ENCODE data around the gene GNG4. TPM values are rescaled to one million over a fixed set of nuclear protein-coding genes. Genes with fewer than 3 reads are reported as not detected.
"Not testable (repeated sequence)": the region's sequence is repeated elsewhere in the genome, so short reads cannot be mapped to it uniquely, and the experiment has no call there.

Gene GNG4
- total RNA-seq, 1 experiment from 2014 or later, result 0.13 TPM

DNA sequence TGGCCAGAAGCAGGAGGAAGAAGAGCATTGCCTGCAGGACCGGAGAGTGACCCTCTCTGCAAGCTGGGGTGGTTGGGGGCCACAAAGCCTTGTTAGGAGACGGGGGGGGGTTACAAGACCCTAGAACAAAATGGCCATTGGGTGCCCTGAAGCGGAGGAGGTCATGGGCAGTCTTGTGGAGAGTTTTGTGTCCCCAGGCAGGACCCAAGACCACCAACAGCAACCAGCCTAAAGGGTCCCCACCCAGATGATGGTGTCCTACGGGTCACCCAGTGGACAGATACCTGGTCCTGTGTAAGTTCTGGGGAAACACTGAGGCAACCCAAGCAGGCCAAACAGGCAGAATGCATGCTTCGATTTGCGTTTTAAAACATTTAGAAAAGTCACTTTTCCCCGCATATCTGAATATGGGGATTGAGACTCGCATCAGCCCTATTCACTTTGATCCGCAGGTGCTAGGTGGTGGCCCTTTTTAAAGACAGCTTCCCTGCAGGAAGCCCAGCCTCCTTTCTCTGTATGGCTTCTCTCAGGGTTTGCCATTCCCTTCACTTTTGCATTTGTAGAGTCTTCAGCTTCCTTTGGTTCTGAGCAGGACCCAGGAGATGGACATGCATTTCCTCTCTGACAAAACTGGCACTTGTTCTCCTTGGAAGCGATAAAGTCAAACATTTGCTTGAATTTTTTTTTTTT is 21.1 kb downstream of the GNG4 start:
- no peak for DNase-seq (ENCODE audit: low spot score)

- no peak for DNase-seq (ENCODE audit: low spot score)
Observed at GRCh38 chr1:235625831-235626230, 23.8 kb downstream of the GNG4 start.

DNA sequence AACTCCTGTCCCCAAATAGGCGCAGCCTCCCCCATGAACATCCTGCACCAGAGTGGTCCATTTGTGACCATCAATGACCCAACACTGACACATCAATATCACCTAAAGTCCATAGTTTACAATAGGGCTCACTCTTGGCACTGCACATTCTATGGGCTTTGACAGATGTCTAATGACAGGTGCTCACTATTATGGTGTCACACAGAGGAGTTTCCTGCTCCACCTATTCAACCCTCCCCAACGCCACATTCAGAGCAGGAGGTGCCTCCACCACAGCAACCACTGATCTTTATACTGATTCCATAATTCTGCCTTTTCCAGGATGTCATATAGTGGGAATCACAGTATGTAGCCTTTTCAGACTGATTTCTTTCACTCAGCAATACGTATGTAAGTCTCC is 24.2 kb downstream of the GNG4 start:
- no peak for DNase-seq (ENCODE audit: low spot score)

DNA sequence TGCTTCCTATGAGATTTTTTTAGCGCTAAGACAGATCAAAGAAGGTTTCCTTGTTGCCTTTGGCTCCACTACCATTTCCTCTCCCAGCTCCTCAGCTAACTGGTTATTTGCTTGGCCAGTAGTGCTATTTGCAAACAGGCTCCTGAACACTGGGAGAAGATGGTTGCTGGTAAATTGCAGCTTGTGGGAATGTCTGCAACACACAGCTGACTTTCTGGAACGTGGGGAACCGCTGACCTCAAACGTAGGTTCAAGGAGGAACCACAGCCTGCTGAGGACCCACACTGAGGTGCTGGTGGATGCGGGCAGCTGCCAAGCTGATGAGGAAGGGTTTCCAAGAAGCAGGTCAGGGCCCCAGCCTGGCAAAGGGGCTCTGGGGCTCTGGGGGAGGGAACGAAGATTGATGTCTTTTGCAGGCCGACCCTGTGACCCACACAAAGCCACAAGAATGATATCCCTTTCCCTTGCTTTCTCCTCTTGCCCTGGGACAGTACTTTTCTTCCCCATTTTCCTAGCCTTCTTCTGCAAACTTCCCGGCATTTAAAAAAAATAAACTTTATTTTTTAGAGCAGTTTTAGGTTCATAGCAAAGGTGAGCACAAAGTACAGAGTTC is 24.8 kb downstream of the GNG4 start:
- no peak for DNase-seq (ENCODE audit: low spot score)

DNA sequence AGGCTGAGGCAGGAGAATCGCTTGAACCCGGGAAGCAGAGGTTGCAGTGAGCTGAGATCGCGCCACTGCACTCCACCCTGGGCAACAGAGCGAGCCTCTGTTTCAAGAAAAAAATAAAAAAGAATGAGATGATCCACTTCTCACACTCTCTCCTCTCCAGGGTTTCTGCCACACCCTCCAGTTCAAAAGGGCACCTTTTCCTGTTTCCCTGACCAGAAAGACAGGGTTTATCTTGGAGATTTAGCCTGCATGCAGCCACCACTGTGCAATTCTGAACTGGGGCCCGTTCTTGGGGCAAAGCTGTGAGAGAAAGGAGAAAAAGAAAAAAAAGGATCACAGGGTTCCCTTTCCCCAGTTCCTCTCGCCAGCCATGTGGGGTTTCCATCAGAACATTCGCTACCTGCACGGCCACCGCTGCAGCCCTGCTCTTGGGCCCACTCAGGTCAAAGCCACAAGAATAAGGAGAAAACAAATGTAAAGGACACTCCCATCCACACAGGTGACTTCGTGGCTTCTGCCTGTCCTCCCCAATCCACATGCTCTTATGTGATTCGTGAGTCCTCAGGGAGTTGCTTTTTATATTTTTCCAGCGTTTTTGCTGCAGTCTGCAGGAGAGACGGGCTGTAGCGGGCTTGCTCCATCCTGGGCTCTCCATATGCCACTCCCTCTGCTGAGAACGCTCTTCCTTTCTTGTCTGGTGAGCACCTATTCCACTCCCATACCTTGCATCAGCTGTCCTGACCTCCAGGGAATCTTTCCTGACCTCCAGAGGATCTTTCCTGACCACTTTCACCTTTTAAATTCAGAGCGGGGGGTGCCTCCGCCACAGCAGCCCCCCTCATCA is 26.4 kb downstream of the GNG4 start:
- no peak for DNase-seq (ENCODE audit: low spot score)

GRCh38 chr1:235619149-235619548 is 30.4 kb downstream of the GNG4 start:
- DNase-seq (ENCODE audit: low spot score), result not testable (repeated sequence)

GRCh38 chr1:235617808-235618207 is 31.8 kb downstream of the GNG4 start:
- no peak for DNase-seq (ENCODE audit: low spot score)

DNA sequence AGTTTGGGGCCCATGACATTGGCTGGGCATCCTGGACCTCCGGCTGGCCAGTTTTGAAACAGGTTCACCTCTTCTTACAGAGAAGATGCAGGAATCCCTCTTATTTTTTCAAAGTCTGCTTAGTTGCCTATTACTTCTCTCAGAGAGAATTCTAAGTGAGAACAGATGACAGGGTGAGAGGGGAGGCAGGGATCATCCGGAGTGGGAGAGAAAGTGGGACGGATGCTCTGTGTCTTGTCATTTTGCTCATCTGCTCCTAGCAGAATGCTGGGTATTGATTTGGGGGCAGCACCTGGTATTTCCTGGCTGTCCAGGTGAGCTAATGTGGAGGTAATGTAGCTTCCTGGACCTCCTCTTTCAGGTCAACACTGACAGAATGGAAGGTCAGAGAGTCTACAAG is 32.4 kb downstream of the GNG4 start:
- no peak for DNase-seq (ENCODE audit: low spot score)

- DNase-seq (ENCODE audit: low spot score), result no peak
Observed at GRCh38 chr1:235614442-235614954, 35.1 kb downstream of the GNG4 start.

- no peak for DNase-seq (ENCODE audit: low spot score)
Observed at GRCh38 chr1:235613602-235614001, 36.0 kb downstream of the GNG4 start.

DNA sequence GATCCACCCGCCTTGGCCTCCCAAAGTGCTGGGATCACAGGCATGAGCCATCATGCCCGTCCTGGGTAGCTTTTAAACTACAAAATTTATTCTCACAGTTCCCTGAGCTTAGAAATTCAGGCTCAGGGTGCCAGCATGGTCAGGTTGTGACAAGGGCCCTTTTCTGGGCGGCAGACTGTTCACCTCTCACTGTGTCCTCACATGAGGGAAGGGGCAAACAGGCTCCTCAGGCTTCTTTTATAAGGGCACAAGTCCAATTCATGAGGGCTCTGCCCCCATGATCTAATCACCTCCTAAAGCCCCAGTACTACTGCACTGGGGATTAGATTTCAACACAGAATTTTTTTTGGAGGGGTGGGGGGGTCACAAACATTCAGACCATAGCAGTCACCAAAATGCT is 36.8 kb downstream of the GNG4 start:
- no peak for DNase-seq (ENCODE audit: low spot score)

DNA sequence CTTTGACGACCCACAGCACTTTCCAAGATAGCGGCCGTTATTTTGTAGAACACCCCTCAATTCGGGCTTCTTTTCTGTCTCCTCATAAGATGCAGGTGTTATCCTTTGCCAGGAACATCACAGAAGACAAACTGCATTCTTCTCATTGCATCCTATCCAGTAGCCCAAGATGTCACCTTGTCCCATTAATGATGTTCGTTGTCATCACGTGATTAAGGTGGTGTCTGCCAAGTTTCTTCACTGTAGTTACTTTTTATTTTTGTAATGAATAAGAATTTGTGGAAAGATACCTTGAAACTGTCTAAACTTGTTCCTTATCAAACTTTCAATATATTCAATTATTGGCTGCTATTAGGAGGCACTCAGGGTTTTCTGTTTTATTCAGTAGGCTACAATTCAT is 39.4 kb downstream of the GNG4 start:
- DNase-seq (ENCODE audit: low spot score), result no peak

DNA sequence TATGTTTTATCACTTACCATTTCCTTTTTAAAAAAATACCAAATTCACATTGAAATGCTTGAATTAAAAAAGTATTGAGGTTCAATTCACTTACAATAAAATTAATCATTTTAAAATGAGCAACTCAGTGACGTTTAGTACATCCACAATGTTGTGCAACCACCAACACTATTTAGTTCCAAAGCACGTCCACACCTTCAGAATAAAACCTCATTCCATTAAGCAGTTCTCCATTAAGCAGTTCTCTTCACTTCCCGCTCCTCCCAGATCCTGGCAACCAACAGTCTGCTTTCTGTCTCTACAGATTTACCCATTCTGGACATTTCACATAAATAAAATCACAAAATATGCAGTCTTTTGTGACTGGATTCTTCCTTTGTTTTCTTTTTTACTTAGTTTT is 41.3 kb downstream of the GNG4 start:
- DNase-seq (ENCODE audit: low spot score), result no peak

- no peak for DNase-seq (ENCODE audit: low spot score)
Observed at GRCh38 chr1:235607284-235607683, 42.3 kb downstream of the GNG4 start.

DNA sequence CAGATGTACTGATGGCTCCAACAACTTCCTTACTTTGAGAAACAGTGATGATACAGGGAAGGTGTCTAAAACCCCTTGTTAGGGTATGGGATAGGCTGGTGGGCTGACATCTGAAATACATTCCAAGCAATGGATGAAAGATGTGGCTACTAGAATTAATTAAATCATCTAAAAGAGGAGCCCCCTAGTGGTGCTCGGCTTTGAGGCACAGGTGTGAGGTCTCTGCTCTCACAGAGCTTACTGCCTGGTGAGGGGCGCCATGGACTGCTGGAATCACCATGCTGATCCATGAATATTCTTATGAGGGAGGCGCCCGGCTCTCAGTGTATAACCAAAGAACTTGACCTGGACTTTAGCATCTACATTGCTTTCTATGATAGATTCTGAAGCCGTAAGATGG is 48.5 kb downstream of the GNG4 start:
- peak; percentile 51 for DNase-seq (ENCODE audit: low spot score)

- DNase-seq (ENCODE audit: low spot score), result no peak
Observed at GRCh38 chr1:235599536-235599935, 50.0 kb downstream of the GNG4 start.

DNA sequence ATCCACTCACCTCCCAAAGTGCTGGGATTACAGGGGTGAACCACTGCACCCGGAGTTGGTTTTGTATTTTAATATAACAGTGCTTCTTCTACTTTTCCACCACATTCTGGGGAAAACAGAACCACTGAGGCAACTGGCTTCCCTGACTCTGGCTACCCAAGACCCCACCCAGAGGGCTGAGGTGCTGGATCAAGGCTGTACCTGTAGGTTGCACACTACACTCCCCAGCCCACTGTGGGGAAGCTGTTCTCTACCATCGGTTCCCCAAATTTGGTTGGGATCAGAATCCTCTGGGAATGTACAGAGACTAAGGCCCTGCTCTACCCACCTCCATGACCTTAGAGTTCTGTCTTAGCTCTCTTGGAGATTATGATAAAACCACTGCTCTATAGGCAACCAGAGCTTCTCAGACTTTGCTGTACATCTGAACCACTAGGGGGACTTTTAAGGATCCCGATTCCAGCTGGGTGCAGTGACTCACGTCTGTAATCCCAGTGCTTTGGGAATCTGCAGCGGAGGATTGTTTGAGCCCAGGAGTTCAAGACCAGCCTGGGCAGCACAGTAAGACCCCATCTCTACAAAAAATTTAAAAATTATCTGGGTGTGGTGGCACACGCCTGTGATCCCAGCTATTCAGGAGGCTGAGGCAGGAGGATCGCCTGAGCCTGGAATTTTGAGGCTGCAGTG is 51.6 kb downstream of the GNG4 start:
- peak; percentile 45 for DNase-seq (ENCODE audit: low spot score)

DNA sequence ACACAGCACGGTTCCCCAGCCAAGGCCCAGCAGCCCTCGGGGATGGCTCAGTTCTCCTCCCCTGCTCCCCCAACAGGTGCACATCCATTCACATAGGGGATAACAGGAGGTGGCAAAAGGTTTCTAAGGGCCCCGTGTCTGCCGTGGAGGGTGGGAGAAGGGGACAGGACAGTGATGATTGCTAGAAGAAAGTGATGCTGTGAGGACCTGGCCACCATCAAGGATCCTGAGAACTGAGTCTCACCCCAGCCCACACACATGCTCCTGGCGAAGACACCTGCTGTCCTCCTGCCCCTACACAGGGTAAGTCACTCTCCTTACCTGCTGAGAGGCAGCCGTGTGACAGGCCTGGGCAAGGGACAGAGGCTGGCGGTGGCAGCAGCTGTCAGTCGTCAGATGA is 54.5 kb downstream of the GNG4 start:
- no peak for DNase-seq (ENCODE audit: low spot score)

DNA sequence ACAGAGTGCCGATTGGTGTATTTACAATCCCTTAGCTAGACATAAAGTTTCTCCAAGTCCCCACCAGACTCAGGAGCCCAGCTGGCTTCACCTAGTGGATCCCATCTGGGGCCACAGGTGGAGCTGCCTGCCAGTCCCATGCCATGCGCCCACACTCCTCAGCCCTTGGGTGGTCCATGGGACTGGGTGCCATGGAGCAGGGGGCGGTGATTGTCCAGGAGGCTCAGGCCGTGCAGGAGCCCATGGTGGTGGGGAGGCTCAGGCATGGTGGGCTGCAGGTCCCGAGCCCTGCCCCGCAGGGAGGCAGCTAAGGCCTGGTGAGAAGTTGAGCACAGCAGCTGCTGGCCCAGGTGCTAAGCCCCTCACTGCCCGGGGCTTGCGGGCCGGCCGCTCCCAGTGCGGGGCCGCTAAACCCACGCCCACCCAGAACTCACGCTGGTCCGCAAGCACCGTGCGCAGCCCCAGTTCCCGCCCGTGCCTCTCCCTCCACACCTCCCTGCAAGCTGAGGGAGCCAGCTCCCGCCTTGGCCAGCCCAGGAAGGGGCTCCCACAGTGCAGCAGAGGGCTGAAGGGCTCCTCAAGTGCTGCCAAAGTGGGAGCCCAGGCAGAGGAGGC is 55.2 kb downstream of the GNG4 start:
- DNase-seq (ENCODE audit: low spot score), result not testable (repeated sequence)

GRCh38 chr1:235588916-235589515 is 60.6 kb downstream of the GNG4 start:
- DNase-seq (ENCODE audit: low spot score), result no peak

GRCh38 chr1:235588156-235588555 is 61.4 kb downstream of the GNG4 start:
- no peak for DNase-seq (ENCODE audit: low spot score)

Measured in HT-29 (cell line).